ENCODE data around the gene SMIM22. TPM values are rescaled to one million over a fixed set of nuclear protein-coding genes. Genes with fewer than 3 reads are reported as not detected.
A peak's percentile ranks its signal among the peaks of the same experiment; 100 is the strongest.

The SMIM22 gene
- polyA plus RNA-seq, 1 experiment: not detected

- no peak for TF ChIP-seq CTCF (IDR thresholded peaks at IDR 0.05; ENCODE audit: insufficient read depth, low read depth, low read length)
- H3K4me3 ChIP-seq (ENCODE audit: low read depth, low read length): no peak overlapping the region
- H3K27me3 ChIP-seq (ENCODE audit: control insufficient read depth, insufficient read depth, low read length): no peaks in the 10 kb centered on the region
- POLR2A ChIA-PET: no interaction called here
- CTCF ChIA-PET: interaction anchor here (1.0 to 1.7 kb wide), 2 partner anchors 10 to 15 kb away, joined by 3 read pairs; no protein-coding TSS in a partner anchor
- DNase-seq (ENCODE audit: low read depth): no peak
- peaks cover 41% of the 10 kb centered on the region for H3K36me3 ChIP-seq (ENCODE audit: control insufficient read depth, insufficient read depth, low read length)
Measured at GRCh38 chr16:4826526-4826925, 31.4 kb downstream of the SMIM22 start.

- ChIA-PET POLR2A (no interaction called here), CTCF (interaction anchor here (1.0 to 1.7 kb wide), 2 partner anchors 9 to 16 kb away, joined by 3 read pairs; no protein-coding TSS in a partner anchor)
- Histone ChIP-seq H3K36me3 (ENCODE audit: control insufficient read depth, insufficient read depth, low read length) (peaks cover 43% of the 10 kb centered on the region), H3K27me3 (ENCODE audit: control insufficient read depth, insufficient read depth, low read length) (no peaks in the 10 kb centered on the region), H3K4me3 (ENCODE audit: low read depth, low read length) (no peak overlapping the region)
- TF ChIP-seq CTCF (IDR thresholded peaks at IDR 0.05; ENCODE audit: insufficient read depth, low read depth, low read length): no peak
- no peak for DNase-seq (ENCODE audit: low read depth)
Measured at GRCh38 chr16:4826980-4827379, 31.8 kb downstream of the SMIM22 start.

GRCh38 chr16:4828567-4829321, 33.6 kb downstream of the SMIM22 start:
- ChIA-PET CTCF (interaction anchor here (0.6 kb wide), 1 partner anchor 230 kb away, joined by 4 read pairs; no protein-coding TSS in a partner anchor), POLR2A (no interaction called here)
- peaks cover 45% of the 10 kb centered on the region for H3K36me3 ChIP-seq (ENCODE audit: control insufficient read depth, insufficient read depth, low read length)

GRCh38 chr16:4830408-4830807, 35.2 kb downstream of the SMIM22 start:
- H3K27me3 ChIP-seq (ENCODE audit: control insufficient read depth, insufficient read depth, low read length): no peaks in the 10 kb centered on the region
- H3K4me3 ChIP-seq (ENCODE audit: low read depth, low read length): no peak overlapping the region
- CTCF ChIA-PET: interaction anchor here (0.5 to 1.0 kb wide), 3 partner anchors 12 to 15 kb away, joined by 3 to 4 read pairs (median 3); no protein-coding TSS in a partner anchor
- TF ChIP-seq CTCF (IDR thresholded peaks at IDR 0.05; ENCODE audit: insufficient read depth, low read depth, low read length): no peak
- POLR2A ChIA-PET: no interaction called here
- no peak for DNase-seq (ENCODE audit: low read depth)
- H3K36me3 ChIP-seq (ENCODE audit: control insufficient read depth, insufficient read depth, low read length): peaks cover 39% of the 10 kb centered on the region

More at GRCh38 chr16:4828567-4829321, 33.6 kb downstream of the SMIM22 start:
- Histone ChIP-seq H3K4me3 (ENCODE audit: low read depth, low read length) (no peak overlapping the region), H3K27me3 (ENCODE audit: control insufficient read depth, insufficient read depth, low read length) (no peaks in the 10 kb centered on the region)
- DNase-seq (ENCODE audit: low read depth): peak; percentile 15
- TF ChIP-seq CTCF (IDR thresholded peaks at IDR 0.05; ENCODE audit: insufficient read depth, low read depth, low read length): no peak

GRCh38 chr16:4831616-4832015, 36.4 kb downstream of the SMIM22 start:
- DNase-seq (ENCODE audit: low read depth): no peak
- Histone ChIP-seq H3K36me3 (ENCODE audit: control insufficient read depth, insufficient read depth, low read length) (peaks cover 37% of the 10 kb centered on the region), H3K27me3 (ENCODE audit: control insufficient read depth, insufficient read depth, low read length) (no peaks in the 10 kb centered on the region), H3K4me3 (ENCODE audit: low read depth, low read length) (no peak overlapping the region)
- CTCF ChIA-PET: no interaction called here
- POLR2A ChIA-PET: no interaction called here
- no peak for TF ChIP-seq CTCF (IDR thresholded peaks at IDR 0.05; ENCODE audit: insufficient read depth, low read depth, low read length)

All from BJ (cell line).